Testis (tissue), 3 donors: ENCODE measurements around the gene IL7R. TPM values are rescaled to one million over a fixed set of nuclear protein-coding genes. Genes with fewer than 3 reads are reported as not detected.

Experiments used
- DNase-seq: peaks from one replicate; pipeline ENCODE4 v3.0.0-alpha.2; 2019
- H3K27ac ChIP-seq, 2 donors: fragments of 200-600 bp; sonication (generic); one replicate each; pipeline ENCODE4 v1.5.1; 2019
- H3K27me3 ChIP-seq: fragments of 200-600 bp; sonication (generic); one replicate; pipeline ENCODE4 v1.5.1; 2019
- H3K36me3 ChIP-seq: fragments of 200-600 bp; sonication (generic); one replicate; pipeline ENCODE4 v1.5.1; 2017; ENCODE audit warnings: low read depth; ENCODE audit errors: missing control alignments
- H3K4me1 ChIP-seq: fragments of 200-600 bp; sonication (generic); one replicate; pipeline ENCODE4 v1.5.1; 2019
- H3K4me3 ChIP-seq, 2 donors: fragments of 200-600 bp; sonication (generic); one replicate each; pipeline ENCODE4 v1.5.1; 2017 to 2019
- H3K9me3 ChIP-seq: fragments of 200-600 bp; sonication (generic); one replicate; pipeline ENCODE4 v1.5.1; 2017
- POLR2A ChIP-seq: fragments of 450-650 bp; IDR thresholded peaks from one replicate; pipeline ENCODE4 v1.6.1; 2017; ENCODE audit warnings: antibody characterized with exemption, mild to moderate bottlenecking, moderate library complexity
- WGBS, 2 donors: methylation state at CpG; one replicate each; pipeline ENCODE4 v1.1.5; 2018; 5-methylcytosine and 5-hydroxymethylcytosine counted together
- intact Hi-C: fragments of 100-400 bp; cut with DNase I; formaldehyde crosslinking; loops from one replicate; pipeline ENCODE4 v1.15.1; 2023; ENCODE audit warnings: low total_unique reads
- polyA plus RNA-seq: library from polyadenylated mRNA; stranded (reverse); fragments of 350-450 nt; fragmentation: Illumina TruSeq; extraction: RNeasy Lipid Tissue Mini Kit (QIAGEN cat#74804); gene quantifications from one replicate; pipeline ENCODE4 v1.2.3, GENCODE V29; 2014; ENCODE audit warnings: low read depth, low replicate concordance; ENCODE audit not compliant: insufficient read depth
- total RNA-seq, 2 donors: library from RNA; depleted of rRNA; stranded (reverse); fragments of >200 nt; gene quantifications; one replicate each; pipeline ENCODE4 v1.2.3, GENCODE V29; 2016
- TF ChIP-seq, protein P1 (sequence below), 3 experiments: fragments of 450-650 bp in 2 of 3; fragments of 200-600 bp in 1 of 3; sonication (generic) in 1 of 3; IDR thresholded peaks; one replicate each; pipeline ENCODE4 v1.5.1; 2016 to 2019; ENCODE audit warnings: antibody characterized with exemption in 3 of 3, mild to moderate bottlenecking in 2 of 3, moderate library complexity in 1 of 3

IL7R gene
- total and polyA plus RNA-seq, 3 donors from 2014 or later, result 7.6 to 17.5 (median 12.1) TPM

GRCh38 chr5:35876922-35877321, 20.2 kb downstream of the IL7R start:
- no peaks in the 10 kb centered on the region for H3K4me1 ChIP-seq
- no peak overlapping the region for H3K4me3 ChIP-seq
- DNase-seq, result no peak
- H3K27ac ChIP-seq, result no peak overlapping the region
- WGBS, 2 donors, result 55% methylated on average over 3 of the region's 3 CpGs
- no peaks in the 10 kb centered on the region for H3K9me3 ChIP-seq
- H3K36me3 ChIP-seq, result no peaks in the 10 kb centered on the region
- TF ChIP-seq, protein P1, sequence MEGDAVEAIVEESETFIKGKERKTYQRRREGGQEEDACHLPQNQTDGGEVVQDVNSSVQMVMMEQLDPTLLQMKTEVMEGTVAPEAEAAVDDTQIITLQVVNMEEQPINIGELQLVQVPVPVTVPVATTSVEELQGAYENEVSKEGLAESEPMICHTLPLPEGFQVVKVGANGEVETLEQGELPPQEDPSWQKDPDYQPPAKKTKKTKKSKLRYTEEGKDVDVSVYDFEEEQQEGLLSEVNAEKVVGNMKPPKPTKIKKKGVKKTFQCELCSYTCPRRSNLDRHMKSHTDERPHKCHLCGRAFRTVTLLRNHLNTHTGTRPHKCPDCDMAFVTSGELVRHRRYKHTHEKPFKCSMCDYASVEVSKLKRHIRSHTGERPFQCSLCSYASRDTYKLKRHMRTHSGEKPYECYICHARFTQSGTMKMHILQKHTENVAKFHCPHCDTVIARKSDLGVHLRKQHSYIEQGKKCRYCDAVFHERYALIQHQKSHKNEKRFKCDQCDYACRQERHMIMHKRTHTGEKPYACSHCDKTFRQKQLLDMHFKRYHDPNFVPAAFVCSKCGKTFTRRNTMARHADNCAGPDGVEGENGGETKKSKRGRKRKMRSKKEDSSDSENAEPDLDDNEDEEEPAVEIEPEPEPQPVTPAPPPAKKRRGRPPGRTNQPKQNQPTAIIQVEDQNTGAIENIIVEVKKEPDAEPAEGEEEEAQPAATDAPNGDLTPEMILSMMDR (IDR thresholded peaks at IDR 0.05), result no peak
- no peak for TF ChIP-seq POLR2A
- no peaks in the 10 kb centered on the region for H3K27me3 ChIP-seq
- intact Hi-C loops, result no loop called here

GRCh38 chr5:35877655-35878054, 21.0 kb downstream of the IL7R start:
- H3K27ac ChIP-seq, result no peak overlapping the region
- H3K4me1 ChIP-seq, result no peaks in the 10 kb centered on the region
- no peaks in the 10 kb centered on the region for H3K9me3 ChIP-seq
- no peak for DNase-seq
- WGBS, 2 donors, result 63 to 96% methylated on average over 2 of the region's 2 CpGs
- H3K27me3 ChIP-seq, result no peaks in the 10 kb centered on the region
- H3K4me3 ChIP-seq, result no peak overlapping the region
- no peak for TF ChIP-seq POLR2A
- TF ChIP-seq, protein P1 (IDR thresholded peaks at IDR 0.05), result no peak
- intact Hi-C loops, result no loop called here
- H3K36me3 ChIP-seq, result no peaks in the 10 kb centered on the region

- DNase-seq, result no peak
- no peaks in the 10 kb centered on the region for H3K36me3 ChIP-seq
- no peak overlapping the region for H3K4me3 ChIP-seq
- intact Hi-C loops, result no loop called here
- H3K9me3 ChIP-seq, result no peaks in the 10 kb centered on the region
- no peak for TF ChIP-seq POLR2A
- TF ChIP-seq, protein P1 (IDR thresholded peaks at IDR 0.05), result no peak
- no peaks in the 10 kb centered on the region for H3K4me1 ChIP-seq
- no peak overlapping the region for H3K27ac ChIP-seq
- no peaks in the 10 kb centered on the region for H3K27me3 ChIP-seq
Observed at GRCh38 chr5:35878079-35878478, 21.4 kb downstream of the IL7R start.

- intact Hi-C loops, result no loop called here
- no peak overlapping the region for H3K4me3 ChIP-seq
- no peaks in the 10 kb centered on the region for H3K4me1 ChIP-seq
- WGBS, 2 donors, result 87 to 93% methylated on average over 2 of the region's 2 CpGs
- no peak for DNase-seq
- no peaks in the 10 kb centered on the region for H3K9me3 ChIP-seq
- no peaks in the 10 kb centered on the region for H3K27me3 ChIP-seq
- no peak overlapping the region for H3K27ac ChIP-seq
- no peaks in the 10 kb centered on the region for H3K36me3 ChIP-seq
- TF ChIP-seq, protein P1 (IDR thresholded peaks at IDR 0.05), result no peak
- no peak for TF ChIP-seq POLR2A
Observed at GRCh38 chr5:35879096-35879495, 22.4 kb downstream of the IL7R start.

GRCh38 chr5:35879649-35880048, 23.0 kb downstream of the IL7R start:
- no peaks in the 10 kb centered on the region for H3K4me1 ChIP-seq
- H3K4me3 ChIP-seq, result no peak overlapping the region
- intact Hi-C loops, result no loop called here
- no peak for TF ChIP-seq POLR2A
- TF ChIP-seq, protein P1 (IDR thresholded peaks at IDR 0.05), result no peak
- no peaks in the 10 kb centered on the region for H3K9me3 ChIP-seq
- H3K27me3 ChIP-seq, result no peaks in the 10 kb centered on the region
- H3K27ac ChIP-seq, result no peak overlapping the region
- no peaks in the 10 kb centered on the region for H3K36me3 ChIP-seq
- no peak for DNase-seq
